Brain microvascular endothelial cell (primary cell): ENCODE data around the gene ADGRG6.

Source experiments
- DNase-seq: peaks from one replicate; pipeline ENCODE4 v3.0.0-alpha.2; 2020
- H3K27ac ChIP-seq: fragments of 250-450 bp; sonication (Bioruptor Pico); 2 replicates; pipeline ENCODE4 v1.5.1; 2020; ENCODE audit warnings: mild to moderate bottlenecking, moderate library complexity
- H3K27me3 ChIP-seq: fragments of 250-450 bp; sonication (Bioruptor Pico); replicated peaks from 2 replicates; pipeline ENCODE4 v1.5.1; 2020; ENCODE audit warnings: mild to moderate bottlenecking
- H3K36me3 ChIP-seq: fragments of 250-450 bp; sonication (Bioruptor Pico); replicated peaks from 2 replicates; pipeline ENCODE4 v1.5.1; 2020; ENCODE audit warnings: mild to moderate bottlenecking
- H3K4me3 ChIP-seq: 2 replicates; pipeline ENCODE4 v1.5.1; 2011; ENCODE audit warnings: low read depth, mild to moderate bottlenecking, control low read depth, low read length, moderate library complexity
- CTCF ChIP-seq: IDR thresholded peaks from 2 replicates; pipeline ENCODE4 v1.5.1; 2011; ENCODE audit warnings: low read depth, mild to moderate bottlenecking, moderate library complexity, low read length, control low read depth, inconsistent platforms; ENCODE audit errors: missing control alignments
- in situ Hi-C: cut with HindIII; loops from 2 replicates; pipeline ENCODE4 v1.10.0; 2017; ENCODE audit warnings: low sequenced_read_pairs, low pct_ligation_motif_present

ADGRG6 gene

DNA sequence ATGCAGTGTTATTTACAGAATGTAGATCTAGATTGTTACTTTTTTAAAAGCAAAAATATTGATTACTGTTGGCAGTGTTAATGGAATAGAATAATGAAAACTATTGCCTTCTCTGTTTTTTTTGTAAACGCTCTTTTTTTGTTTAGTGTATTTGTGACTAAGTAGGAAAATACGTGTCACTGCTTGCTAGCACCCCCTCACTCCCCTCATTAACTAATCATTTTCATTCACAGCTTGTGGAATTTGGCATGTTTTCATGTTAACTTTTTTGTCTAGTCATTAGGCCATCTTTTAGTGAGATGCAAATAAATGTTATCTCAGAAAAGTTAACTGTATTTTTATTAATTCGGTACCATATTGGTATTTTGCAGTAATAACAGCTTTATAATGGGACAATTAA lies 29.8 kb downstream of the ADGRG6 start:
- Histone ChIP-seq H3K27me3 (no peaks in the 10 kb centered on the region), H3K27ac (no peak overlapping the region), H3K36me3 (no peaks in the 10 kb centered on the region), H3K4me3 (no peak overlapping the region)
- TF ChIP-seq CTCF = no peak
- no peak for DNase-seq
- in situ Hi-C loops = no loop called here

- H3K36me3 ChIP-seq = no peaks in the 10 kb centered on the region
- H3K27ac ChIP-seq = no peak overlapping the region
- no peaks in the 10 kb centered on the region for H3K27me3 ChIP-seq
- H3K4me3 ChIP-seq = no peak overlapping the region
- DNase-seq = no peak
- TF ChIP-seq CTCF = no peak
- in situ Hi-C loops = no loop called here
These were observed 30.7 kb downstream of the ADGRG6 start for GRCh38 chr6:142332393-142333098.

DNA sequence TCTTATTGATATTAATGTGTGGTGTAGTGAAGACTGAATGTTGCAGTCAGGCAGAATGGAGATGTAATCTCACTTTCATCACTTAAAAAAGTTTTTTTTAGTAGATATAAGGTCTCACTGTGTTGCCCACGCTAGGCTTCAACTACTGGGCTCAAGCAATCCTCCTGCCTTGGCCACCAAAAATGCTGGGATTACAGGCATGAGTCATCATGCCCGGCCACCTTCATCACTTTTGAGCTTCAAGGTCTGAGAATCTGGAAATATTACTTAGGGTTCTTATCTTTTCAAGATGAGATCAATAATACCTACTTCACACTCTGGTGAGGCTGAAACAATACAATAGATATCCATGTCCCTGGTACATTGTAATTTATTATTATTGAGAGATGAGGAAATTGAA lies 31.6 kb downstream of the ADGRG6 start:
- TF ChIP-seq CTCF = no peak
- no peak for DNase-seq
- no peaks in the 10 kb centered on the region for H3K27me3 ChIP-seq
- in situ Hi-C loops = no loop called here
- no peak overlapping the region for H3K27ac ChIP-seq
- H3K4me3 ChIP-seq = no peak overlapping the region
- no peaks in the 10 kb centered on the region for H3K36me3 ChIP-seq

DNA sequence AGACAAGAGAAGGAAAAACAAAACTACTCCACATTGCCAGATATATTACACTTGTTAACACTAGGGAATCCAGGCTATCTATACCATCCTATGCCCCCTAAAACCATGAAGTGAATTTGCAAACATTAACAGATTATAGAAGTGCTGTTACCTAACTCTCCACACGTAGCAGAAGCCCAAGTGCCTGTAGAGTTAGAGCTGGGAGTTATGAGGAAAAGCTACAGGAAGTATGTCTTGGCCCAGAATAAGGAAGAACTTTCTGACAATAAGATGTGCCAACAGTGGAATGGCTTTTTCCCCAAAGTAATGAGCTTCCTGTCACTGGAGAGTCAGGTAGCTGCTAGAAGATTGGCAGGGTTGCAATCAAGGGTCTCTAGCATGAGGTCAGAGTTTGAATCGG lies 32.5 kb downstream of the ADGRG6 start:
- H3K4me3 ChIP-seq = no peak overlapping the region
- TF ChIP-seq CTCF = no peak
- H3K36me3 ChIP-seq = no peaks in the 10 kb centered on the region
- in situ Hi-C loops = no loop called here
- no peak overlapping the region for H3K27ac ChIP-seq
- H3K27me3 ChIP-seq = no peaks in the 10 kb centered on the region
- no peak for DNase-seq

DNA sequence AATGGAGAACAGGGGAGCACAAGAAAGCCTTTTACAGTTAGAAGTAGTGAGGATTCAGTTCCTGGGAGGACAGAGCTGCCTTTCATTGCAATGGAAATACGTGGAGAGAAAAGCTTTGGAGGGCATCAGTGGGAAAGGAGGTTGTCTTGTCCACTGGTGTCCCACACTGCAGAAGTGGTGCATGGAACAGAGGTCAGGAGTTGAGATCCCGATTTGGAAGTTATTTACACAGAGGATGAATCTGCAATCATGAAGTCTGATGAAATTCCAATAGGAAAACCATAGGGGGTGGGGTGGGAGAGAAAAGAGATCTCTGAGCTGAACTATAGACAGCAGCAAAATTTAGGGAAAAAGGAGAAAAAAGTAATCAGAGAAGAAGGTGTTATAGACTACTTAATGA lies 33.6 kb downstream of the ADGRG6 start:
- Histone ChIP-seq H3K27ac (no peak overlapping the region), H3K4me3 (no peak overlapping the region), H3K36me3 (no peaks in the 10 kb centered on the region), H3K27me3 (no peaks in the 10 kb centered on the region)
- no peak for TF ChIP-seq CTCF
- no peak for DNase-seq
- in situ Hi-C loops = no loop called here

GRCh38 chr6:142336183-142336582 lies 34.4 kb downstream of the ADGRG6 start:
- in situ Hi-C loops = no loop called here
- H3K27ac ChIP-seq = no peak overlapping the region
- TF ChIP-seq CTCF = no peak
- no peak overlapping the region for H3K4me3 ChIP-seq
- H3K36me3 ChIP-seq = no peaks in the 10 kb centered on the region
- DNase-seq = no peak
- no peaks in the 10 kb centered on the region for H3K27me3 ChIP-seq
